Measurements from ENCODE around the gene TTC1. TPM values are rescaled to one million over a fixed set of nuclear protein-coding genes. Genes with fewer than 3 reads are reported as not detected.
"Not testable (repeated sequence)": the region's sequence is repeated elsewhere in the genome, so short reads cannot be mapped to it uniquely, and the experiment has no call there.

Gene TTC1, protein sequence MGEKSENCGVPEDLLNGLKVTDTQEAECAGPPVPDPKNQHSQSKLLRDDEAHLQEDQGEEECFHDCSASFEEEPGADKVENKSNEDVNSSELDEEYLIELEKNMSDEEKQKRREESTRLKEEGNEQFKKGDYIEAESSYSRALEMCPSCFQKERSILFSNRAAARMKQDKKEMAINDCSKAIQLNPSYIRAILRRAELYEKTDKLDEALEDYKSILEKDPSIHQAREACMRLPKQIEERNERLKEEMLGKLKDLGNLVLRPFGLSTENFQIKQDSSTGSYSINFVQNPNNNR
- 30.5 and 39.1 TPM in 2 replicates for total RNA-seq (2014; rRNA removed; shearing (Covaris generic); ENCODE audit: low replicate concordance)

DNA sequence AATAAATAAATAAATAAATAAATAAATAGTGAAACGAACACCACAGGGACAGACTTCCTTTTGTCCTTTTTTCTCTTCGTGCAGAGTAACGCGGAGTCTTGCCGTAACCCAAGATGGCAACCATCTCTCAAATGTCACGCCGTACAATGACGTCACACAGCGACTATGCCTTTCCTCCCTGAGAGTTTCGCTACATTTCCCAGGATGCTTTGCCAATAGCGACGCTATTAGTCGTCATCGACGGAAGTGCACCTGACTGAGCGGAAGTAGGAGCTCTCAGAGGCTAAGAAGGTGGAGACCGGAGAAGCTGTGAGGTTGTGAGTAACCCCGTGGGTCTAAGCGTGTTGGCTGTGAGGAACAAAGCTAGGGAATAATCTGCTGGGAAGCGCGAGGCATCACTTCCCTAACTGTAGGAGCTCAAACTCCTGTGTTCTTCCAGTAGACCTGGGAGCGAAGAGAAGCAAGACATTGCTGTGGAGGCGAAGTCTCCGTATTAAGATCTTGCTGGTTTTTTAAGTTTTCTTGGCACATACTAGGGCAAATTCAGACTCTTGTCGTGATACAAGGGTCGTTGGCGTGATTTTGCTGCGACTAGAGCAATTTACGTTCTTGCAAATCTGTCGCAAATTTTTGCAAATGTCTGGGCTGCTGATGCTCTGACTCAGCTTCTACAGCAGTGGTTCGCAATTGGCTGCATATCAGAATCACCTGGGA lies at the start of gene TTC1:
Gene TTC1, plus strand, starts transcription at position 263 of the 714 bp plus-strand sequence. CDS start 1,390 bp downstream, outside the sequence.
- in situ Hi-C loops (cut with HindIII; ENCODE audit: low pct_unique_long_range_greater_than_20kb, low sequenced_read_pairs): no loop called here
- peak; percentile 99 for DNase-seq (ENCODE audit: low read depth)

DNA sequence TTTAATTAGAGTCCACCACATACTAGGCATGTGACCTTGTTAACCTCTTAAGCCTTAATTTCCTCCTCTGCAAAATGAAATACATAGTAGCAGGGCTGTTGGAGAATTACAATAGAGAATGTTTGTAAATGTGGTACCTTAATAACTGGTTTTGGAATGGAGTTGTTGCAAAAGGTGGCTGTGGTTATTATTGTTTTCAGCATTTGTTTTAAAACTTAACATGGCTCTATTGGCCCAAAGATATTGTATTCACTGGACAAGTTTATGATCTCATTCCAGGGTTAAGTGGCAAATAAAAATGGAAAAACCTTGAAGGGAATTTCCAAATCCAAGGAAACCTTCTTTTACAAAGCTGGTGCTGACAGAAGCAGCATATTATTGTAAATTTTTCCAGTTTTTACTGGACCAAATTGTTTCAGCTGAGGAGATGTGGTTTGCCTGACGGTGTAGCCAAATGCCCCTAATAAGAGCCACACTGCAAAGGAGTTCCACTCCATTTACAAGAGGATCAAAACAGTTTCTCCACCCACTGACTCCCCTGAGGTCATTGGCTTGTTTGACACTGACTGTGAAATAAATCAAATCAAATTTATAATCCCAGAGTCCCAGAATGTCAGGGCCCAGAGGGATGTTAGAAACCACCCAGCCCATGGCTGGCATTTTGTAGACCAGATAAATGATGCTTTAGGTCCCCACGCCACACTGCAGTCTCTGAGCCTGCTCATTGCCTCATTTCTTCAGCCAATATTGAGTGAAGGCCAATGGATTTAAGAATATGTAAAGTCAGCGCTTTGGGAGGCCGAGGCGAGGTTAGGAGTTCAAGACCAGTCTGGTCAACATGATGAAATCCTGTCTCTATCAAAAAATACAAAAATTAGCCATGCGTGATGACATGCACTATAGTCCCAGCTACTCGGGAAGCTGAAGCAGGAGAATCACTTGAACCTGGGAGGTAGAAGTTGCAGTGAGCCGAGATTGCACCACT lies 47.5 kb upstream of the TTC1 start:
- no peak for DNase-seq (ENCODE audit: low read depth)

DNA sequence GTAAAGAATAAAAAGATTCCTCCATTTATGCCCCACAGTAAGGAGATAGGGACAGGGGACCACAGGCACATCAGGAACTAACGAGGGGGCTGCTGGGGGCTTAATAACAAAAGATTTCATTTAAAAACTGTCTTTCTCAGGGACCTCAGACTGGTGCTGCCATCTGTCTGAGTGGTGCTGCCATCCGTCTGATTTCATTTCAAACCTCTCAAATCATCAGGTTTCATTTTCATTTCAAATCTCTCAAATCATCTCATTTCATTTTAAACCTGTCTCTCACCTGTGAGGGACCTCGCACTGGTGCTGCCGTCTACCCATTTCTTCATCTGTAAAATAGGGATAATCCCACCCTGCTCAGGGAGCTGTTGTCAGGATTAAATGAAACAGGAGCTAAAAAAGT lies 46.7 kb upstream of the TTC1 start:
- no peak for DNase-seq (ENCODE audit: low read depth)
- in situ Hi-C loops (cut with HindIII; ENCODE audit: low pct_unique_long_range_greater_than_20kb, low sequenced_read_pairs): no loop called here

More for the DNA sequence above, 47.5 kb upstream of the TTC1 start:
- in situ Hi-C loops (cut with HindIII; ENCODE audit: low pct_unique_long_range_greater_than_20kb, low sequenced_read_pairs): no loop called here

DNA sequence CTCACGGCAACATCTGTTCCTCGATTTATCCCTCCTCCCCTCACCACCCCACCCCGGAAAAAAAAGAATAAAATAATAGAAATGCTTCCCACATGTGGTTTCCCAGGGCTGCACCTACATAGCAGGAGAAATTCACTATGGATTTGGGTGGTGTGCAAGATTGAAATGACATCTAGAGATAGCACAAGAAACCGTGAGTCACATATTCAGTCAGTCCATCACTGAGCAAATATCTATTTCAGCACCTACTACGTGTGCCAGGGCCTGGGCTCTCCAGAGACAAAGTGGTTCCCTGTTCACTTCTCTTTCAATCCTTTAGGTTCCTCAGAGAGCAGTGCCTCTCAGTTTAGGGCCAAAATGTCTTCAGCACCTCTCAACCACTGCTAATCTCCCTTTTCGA lies 45.0 kb upstream of the TTC1 start:
- DNase-seq (ENCODE audit: low read depth): no peak
- in situ Hi-C loops (cut with HindIII; ENCODE audit: low pct_unique_long_range_greater_than_20kb, low sequenced_read_pairs): no loop called here

DNA sequence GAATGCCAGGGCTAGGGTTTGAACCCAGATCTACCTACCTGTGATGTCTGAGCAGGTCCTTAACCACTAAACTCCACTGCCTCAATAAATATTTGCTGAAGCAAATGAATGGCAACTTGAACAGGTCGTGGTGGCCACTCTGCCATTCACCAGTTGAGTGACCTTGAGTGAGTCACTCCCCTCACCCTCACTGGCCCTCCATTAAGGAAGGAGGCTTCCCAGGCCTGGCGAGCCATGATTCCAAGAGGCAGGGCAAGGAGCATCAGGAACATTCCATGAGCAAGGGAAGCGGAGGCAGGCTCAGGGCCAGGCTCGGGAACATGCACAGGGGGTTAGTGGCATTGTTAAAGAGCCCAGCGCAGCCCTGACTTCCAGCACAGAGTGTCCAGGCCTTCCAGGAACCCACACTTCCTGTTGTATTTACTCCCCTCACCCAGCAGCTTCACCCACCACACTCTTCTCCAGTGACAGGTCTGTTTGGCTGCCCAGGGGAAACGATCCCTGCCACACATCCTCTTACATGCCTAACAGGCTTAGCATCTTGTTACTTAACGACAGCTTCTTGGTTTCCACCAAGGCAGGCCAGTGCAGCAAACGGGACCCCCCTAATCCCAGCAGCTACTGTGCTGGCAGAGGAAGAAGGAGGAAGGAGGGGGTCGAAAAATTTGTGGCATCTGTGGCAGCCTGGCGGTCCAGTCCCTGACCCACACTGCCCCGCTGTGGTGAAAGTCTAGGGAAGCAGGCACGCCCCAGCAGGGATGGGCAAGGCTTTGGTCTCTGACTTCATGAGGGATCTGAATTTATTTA lies 43.7 kb upstream of the TTC1 start:
- in situ Hi-C loops (cut with HindIII; ENCODE audit: low pct_unique_long_range_greater_than_20kb, low sequenced_read_pairs): no loop called here

DNA sequence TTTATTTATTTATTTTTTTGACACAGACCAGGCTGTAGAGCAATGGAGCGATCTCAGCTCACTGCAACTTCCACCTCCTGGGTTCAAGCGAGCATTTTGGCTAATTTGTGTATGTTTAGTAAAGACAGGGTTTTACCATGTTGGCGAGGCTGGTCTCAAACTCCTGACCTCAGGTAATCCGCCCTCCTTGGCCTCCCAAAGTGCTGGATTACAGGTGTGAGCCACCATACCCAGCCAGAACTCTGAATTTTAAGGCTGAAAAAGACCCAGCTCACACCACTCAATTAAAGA lies 43.2 kb upstream of the TTC1 start:
- in situ Hi-C loops (cut with HindIII; ENCODE audit: low pct_unique_long_range_greater_than_20kb, low sequenced_read_pairs); DNase-seq (ENCODE audit: low read depth): not testable (repeated sequence)

More for the DNA sequence above, 43.7 kb upstream of the TTC1 start:
- DNase-seq (ENCODE audit: low read depth): no peak

DNA sequence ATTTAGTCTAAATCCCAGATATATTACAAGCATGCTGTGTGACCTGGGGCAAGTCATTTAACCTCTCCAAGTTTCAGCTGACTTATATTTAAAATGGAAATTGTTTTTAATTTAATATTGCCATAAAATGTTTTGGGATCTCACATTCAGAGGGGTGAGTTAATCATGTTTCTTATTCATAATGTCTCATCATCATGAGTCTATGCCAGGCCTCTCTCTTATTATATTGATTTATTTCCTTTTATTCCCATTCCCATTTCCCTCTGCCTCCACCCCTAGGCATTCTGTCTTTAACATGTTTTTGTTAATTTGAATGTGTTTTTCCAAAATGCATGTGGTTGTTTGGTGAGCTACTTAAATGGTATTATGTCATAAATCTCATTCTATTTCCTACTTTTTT lies 39.0 kb upstream of the TTC1 start:
- DNase-seq (ENCODE audit: low read depth): no peak
- in situ Hi-C loops (cut with HindIII; ENCODE audit: low pct_unique_long_range_greater_than_20kb, low sequenced_read_pairs): no loop called here

DNA sequence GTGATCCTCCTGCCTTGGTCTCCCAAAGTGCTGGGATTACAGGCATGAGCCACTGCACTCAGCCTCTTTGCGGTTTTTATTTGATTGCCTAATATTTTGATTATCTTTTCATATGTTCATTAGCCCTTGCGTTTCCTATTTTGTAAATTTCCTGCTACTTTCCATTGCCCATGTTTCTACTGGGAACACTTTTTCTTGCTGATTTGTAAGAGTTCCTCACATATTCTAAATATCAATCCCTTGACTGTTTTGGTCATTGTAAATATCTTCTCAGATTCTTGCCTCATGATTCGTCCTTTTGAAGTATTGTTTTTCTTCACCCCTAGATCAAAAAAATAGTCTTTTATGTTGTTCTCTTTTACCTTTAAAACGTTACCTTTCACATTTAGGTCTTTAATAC lies 37.9 kb upstream of the TTC1 start:
- in situ Hi-C loops (cut with HindIII; ENCODE audit: low pct_unique_long_range_greater_than_20kb, low sequenced_read_pairs): no loop called here
- peak; percentile 41 for DNase-seq (ENCODE audit: low read depth)

DNA sequence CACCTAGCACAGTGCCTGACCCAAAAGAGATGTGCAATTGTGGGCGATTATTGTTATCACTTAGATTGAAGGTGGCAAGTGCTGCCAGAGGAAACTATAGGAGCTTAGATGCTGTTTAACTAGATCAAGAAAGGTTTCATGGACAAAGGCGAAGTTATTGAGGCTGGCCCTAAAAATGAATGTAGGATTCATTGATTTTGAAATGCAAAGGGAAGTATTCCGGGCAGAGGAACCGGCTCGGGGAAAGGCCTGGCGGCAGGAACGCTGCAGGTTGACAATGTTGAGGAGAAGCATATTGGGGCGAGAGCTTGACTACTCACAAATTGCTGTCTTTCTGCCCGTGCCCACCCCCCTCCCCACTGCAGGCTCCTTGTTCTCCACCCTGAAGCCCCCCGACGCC lies 37.4 kb upstream of the TTC1 start:
- no peak for DNase-seq (ENCODE audit: low read depth)
- in situ Hi-C loops (cut with HindIII; ENCODE audit: low pct_unique_long_range_greater_than_20kb, low sequenced_read_pairs): no loop called here

DNA sequence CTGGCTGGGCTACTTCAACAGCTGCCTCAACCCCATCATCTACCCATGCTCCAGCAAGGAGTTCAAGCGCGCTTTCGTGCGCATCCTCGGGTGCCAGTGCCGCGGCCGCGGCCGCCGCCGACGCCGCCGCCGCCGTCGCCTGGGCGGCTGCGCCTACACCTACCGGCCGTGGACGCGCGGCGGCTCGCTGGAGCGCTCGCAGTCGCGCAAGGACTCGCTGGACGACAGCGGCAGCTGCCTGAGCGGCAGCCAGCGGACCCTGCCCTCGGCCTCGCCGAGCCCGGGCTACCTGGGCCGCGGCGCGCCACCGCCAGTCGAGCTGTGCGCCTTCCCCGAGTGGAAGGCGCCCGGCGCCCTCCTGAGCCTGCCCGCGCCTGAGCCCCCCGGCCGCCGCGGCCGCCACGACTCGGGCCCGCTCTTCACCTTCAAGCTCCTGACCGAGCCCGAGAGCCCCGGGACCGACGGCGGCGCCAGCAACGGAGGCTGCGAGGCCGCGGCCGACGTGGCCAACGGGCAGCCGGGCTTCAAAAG lies 36.9 kb upstream of the TTC1 start:
- in situ Hi-C loops (cut with HindIII; ENCODE audit: low pct_unique_long_range_greater_than_20kb, low sequenced_read_pairs): no loop called here

DNA sequence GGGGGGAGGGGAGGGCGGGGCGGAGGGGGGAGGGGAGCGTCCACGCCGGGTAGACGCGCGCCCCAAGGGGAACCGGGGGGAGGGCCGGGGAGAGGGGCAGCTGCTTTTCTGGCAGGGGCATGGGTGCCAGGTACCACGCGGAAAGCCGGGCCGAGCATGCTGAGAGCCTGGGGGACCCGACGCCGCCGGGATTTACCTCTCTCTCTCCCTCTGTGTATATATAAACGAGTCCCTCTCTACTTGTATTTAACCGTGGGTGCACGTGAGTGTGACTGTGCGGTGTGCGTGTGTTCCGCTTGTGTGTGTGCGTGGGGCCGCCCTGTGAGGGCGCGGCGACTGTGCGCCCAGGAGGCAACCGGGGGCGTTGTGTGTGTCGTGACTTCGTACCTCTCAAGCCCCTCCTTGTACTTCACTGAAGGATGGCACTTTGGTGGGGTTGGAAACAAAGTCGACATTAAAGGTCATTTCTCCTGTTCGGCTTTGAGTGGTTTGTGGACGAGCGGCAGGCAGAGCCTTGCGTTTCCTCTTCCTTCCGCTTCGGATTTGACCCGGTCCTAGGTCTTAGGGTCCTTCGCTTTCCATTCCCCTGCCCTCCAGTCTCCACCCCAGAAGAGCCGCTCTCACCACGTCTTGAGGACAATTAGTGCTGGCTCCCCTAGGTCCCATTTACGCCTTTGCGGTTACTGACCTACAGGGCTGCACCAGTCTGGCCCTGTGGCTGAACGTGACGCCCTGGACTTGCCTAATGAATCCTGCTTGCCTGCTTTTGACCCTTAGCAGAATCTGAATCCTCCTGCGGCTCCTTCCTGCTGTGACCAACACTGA lies 36.2 kb upstream of the TTC1 start:
- in situ Hi-C loops (cut with HindIII; ENCODE audit: low pct_unique_long_range_greater_than_20kb, low sequenced_read_pairs): no loop called here
- no peak for DNase-seq (ENCODE audit: low read depth)

More for the DNA sequence above, 36.9 kb upstream of the TTC1 start:
- no peak for DNase-seq (ENCODE audit: low read depth)

DNA sequence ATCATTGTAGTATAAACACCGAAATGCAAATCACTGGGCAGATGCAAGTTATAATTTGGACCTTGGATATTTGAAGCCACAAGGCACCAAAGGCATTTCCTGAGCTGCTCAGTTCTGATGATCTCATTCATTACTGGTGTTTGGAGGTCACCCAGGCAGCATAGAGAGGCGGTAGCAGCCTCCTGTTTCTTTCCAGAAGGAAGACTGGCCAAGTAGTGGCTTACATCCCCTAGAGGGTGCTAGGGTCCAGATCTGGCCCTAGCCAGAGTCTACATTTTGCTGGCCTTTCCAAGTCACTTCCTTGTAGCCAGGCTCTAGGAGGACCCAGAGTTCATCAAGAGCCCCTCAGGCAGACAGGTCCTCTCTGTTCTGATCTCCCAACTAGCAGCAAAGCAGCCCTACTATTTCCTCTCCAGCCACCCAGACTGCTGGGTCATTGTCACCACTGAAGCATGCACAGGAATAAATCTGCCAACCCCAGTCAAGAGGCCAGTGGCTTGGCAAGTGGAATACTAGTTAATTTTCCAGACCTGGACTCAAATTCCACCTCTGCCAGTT lies 33.4 kb upstream of the TTC1 start:
- in situ Hi-C loops (cut with HindIII; ENCODE audit: low pct_unique_long_range_greater_than_20kb, low sequenced_read_pairs): no loop called here

DNA sequence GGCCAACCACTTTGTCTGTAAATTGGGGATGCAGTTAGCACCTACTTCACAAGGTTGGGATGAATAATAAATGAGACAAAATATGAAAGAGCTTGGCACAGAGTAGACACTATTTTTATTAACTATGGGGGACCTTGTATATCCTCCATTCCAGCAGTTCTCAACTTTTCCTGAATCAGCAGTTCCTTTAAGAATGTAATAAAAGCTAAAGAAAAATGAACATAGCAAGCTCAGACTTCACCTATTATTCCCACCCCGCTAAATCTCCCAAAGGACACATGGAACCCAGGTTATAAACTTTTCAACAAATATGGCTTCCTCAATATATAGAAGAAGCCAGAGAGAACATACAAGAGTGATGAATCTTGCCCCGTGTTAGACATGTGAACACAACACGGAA lies 32.0 kb upstream of the TTC1 start:
- DNase-seq (ENCODE audit: low read depth): no peak
- in situ Hi-C loops (cut with HindIII; ENCODE audit: low pct_unique_long_range_greater_than_20kb, low sequenced_read_pairs): no loop called here

More for the DNA sequence above, 33.4 kb upstream of the TTC1 start:
- peak; percentile 93 for DNase-seq (ENCODE audit: low read depth)

DNA sequence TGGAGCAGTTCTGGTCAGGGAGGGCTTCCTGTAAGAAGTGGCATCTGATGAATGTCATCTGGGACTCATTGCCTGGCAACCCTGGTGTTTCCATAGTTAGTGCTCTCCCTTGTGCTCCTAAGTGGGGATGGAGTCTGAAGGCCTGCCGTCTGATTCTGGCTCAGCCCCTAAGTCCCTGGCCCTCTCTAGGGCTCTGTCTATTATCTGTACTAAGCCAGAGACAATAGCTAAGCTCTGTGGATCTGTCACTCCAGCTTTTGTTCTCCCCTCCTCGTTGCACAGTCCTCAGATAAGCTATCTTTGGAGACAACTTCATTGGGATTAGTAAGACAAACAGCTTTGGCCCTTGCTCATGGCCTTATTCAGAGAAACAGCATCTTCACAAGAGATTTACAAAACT lies 30.6 kb upstream of the TTC1 start:
- DNase-seq (ENCODE audit: low read depth): no peak
- in situ Hi-C loops (cut with HindIII; ENCODE audit: low pct_unique_long_range_greater_than_20kb, low sequenced_read_pairs): no loop called here

DNA sequence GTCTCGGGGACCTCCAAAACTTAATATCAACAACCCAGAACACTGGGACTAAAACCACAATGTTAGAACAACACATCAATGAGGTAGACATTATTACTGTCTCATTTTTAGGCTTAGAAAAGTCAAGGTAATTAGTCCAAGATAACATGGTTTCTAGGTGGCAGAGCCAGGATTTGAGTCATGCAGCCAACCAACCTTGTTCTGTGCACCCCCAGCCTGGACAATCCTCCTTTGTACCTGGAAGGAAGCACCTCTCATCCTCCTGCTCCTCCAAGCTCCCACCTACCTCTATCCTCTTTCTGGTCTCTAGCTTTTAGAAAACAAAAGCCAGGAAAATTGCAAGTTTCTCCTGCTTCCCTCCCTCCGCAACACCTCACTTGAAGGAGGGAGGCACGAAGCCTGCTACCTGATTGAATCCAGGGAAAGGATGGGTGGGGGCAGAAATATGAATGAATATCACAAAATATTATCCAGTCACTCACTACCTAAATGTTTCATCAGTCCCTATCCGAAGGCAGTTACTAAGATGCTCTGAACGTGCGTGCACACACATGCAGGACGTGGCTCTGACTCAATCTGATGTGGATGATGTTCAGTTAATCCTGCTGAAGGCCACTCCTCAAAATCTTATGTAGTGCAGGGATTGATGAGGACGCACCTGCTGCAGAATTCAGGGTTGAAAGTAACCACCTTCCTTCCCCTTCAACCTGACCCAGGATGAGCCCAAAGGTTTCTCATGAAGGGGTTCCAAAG lies 26.3 kb upstream of the TTC1 start:
- DNase-seq (ENCODE audit: low read depth): peak; percentile 23
- in situ Hi-C loops (cut with HindIII; ENCODE audit: low pct_unique_long_range_greater_than_20kb, low sequenced_read_pairs): no loop called here

DNA sequence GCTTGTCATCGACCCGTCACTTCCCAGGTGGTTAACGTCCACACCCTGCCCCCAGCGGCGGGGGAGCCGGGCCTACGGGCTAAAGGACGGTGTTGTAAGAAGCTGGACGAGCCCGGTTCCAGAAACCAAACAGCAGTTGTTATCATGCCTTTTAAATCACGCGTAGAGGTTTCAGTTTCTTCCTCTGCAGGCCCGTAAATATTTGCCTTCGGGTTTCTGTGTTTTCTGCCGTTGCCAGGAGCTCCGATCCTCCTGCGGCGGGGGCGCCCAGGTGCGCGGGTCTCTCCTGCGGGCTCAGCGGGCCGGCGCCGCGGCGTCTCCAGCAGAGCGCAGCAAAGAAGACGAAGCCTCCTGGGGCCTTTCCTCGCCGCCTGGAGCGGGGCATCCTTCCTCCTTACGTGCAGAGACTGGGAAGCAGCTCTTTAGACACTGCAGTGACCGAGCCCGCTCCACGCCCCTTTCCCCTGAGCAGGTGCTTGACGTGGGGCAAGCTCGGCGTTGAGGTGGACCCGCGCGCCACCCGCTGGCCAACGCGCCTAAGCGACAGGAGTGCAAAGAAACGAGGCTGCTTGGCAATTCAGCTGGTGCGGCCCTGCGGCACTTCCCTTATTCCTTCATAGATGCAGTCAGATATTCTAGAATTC lies 21.8 kb upstream of the TTC1 start:
- DNase-seq (ENCODE audit: low read depth): peak; percentile 33
- in situ Hi-C loops (cut with HindIII; ENCODE audit: low pct_unique_long_range_greater_than_20kb, low sequenced_read_pairs): no loop called here
